ENCODE data around the gene HSBP1L1.

DNA sequence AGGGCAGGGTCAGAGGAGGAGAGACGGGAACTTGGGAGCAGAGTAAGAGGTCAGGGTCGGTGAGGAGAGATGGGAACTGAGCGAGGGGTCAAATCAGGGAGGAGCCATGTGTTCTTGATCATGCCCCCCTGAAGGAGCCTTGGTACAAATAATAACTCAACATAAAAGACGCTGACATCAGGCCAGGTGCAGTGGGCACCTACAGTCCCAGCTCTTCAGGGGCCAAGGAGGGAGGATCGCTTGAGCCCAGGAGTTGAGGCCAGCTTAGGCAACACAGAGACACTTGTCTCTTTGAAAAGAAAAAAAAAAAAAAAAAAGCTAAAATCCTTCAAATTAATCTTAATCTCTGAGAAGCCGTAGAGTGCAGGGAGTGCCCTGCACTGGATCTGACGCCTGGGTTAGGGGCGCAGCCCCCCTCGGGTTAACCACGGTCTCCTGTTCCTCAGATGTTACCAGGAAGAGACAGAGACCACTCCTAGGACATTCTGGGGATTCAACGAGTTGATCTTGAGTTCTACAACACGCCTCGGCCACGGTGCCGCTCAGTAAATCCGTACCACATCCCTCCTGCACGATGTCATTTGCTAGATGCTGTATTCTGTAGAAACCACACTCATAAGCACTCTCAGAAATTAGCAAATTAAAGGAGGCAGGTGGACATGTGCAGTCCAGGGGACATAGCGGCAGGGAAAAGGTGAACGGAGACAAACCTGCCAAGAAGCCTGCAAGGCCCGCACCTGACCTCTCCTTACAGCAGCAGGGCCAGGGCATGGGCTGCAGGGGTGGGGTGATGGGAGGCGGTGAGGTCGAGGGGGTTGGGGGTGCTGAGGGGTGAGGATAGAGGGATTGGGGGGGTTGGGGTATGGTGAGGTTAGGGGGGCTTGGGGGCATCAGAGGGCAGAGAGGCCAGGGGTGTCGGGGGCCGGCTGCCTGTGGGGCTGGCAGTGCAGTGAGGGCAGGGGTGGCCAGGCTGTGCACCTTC, 42.2 kb upstream of the HSBP1L1 start:
- TF ChIP-seq, protein P1, sequence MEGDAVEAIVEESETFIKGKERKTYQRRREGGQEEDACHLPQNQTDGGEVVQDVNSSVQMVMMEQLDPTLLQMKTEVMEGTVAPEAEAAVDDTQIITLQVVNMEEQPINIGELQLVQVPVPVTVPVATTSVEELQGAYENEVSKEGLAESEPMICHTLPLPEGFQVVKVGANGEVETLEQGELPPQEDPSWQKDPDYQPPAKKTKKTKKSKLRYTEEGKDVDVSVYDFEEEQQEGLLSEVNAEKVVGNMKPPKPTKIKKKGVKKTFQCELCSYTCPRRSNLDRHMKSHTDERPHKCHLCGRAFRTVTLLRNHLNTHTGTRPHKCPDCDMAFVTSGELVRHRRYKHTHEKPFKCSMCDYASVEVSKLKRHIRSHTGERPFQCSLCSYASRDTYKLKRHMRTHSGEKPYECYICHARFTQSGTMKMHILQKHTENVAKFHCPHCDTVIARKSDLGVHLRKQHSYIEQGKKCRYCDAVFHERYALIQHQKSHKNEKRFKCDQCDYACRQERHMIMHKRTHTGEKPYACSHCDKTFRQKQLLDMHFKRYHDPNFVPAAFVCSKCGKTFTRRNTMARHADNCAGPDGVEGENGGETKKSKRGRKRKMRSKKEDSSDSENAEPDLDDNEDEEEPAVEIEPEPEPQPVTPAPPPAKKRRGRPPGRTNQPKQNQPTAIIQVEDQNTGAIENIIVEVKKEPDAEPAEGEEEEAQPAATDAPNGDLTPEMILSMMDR (conservative IDR thresholded peaks at IDR 0.05; ENCODE audit: low read depth, low read length) = no peak
- TF ChIP-seq EZH2 (IDR thresholded peaks at IDR 0.05; ENCODE audit: borderline replicate concordance, low read depth, low read length, poor library complexity, severe bottlenecking) = no peak

All from A673 (cell line).